Measurements from ENCODE around the gene NDUFB6. TPM values are rescaled to one million over a fixed set of nuclear protein-coding genes. Genes with fewer than 3 reads are reported as not detected.

Gene NDUFB6
- total RNA-seq, 1 experiment from 2014 or later: 56.1 TPM

DNA sequence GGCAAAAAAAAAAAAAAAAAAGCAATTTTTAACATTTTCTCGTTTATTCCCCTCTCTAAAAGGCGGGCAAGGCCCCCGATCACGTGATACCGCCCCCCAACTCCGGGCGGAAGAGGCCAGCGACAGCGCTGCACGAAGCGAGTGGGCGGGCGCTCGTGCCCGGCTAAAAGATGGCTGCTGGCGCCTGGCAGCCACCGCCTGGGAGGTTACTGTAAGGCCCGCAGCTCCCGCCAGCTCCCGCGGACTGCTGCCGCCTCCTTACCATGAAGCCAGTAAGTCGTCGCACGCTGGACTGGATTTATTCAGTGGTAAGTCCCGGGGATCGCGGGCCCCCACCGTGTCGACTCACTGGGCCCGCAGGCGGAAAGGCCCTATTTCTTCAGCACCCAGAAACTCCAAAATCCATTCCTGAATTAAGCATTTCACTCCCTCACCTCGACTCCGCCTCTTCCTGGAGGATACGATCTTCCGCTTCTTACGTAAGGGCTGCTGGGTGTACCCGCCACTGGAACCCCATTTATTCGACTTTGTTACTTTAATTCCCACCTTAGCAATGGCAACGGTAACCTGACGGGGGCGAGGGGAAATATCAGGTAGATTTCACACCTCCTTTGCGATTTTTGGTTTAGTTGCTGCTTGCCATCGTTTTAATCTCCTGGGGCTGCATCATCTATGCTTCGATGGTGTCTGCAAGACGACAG is 20.6 kb downstream of the NDUFB6 start, which contains the start of the genes SMIM27 and TOPORS:
Gene SMIM27, plus strand, starts transcription at position 156 of the 701 bp plus-strand sequence. Its CDS starts 108 bp downstream, at position 264.
Gene TOPORS, minus strand, starts transcription at position 415 of the 701 bp plus-strand sequence. Its CDS starts 150 bp downstream, at position 265.
- Mint-ChIP-seq H3K36me3 (ENCODE audit: insufficient read depth, unreplicated experiment) (peaks cover 26% of the 10 kb centered on the region), H3K27ac (ENCODE audit: low read depth, unreplicated experiment) (peak within 1 kb of the TSS; percentile 94), H3K4me1 (ENCODE audit: insufficient read depth, unreplicated experiment) (peaks cover 13% of the 10 kb centered on the region), H3K27me3 (ENCODE audit: insufficient read depth, unreplicated experiment) (no peaks in the 10 kb centered on the region), H3K4me3 (ENCODE audit: unreplicated experiment) (peak within 1 kb of the TSS; percentile 98), H3K9me3 (ENCODE audit: unreplicated experiment) (no peaks in the 10 kb centered on the region)
- TF ChIP-seq, protein P1, sequence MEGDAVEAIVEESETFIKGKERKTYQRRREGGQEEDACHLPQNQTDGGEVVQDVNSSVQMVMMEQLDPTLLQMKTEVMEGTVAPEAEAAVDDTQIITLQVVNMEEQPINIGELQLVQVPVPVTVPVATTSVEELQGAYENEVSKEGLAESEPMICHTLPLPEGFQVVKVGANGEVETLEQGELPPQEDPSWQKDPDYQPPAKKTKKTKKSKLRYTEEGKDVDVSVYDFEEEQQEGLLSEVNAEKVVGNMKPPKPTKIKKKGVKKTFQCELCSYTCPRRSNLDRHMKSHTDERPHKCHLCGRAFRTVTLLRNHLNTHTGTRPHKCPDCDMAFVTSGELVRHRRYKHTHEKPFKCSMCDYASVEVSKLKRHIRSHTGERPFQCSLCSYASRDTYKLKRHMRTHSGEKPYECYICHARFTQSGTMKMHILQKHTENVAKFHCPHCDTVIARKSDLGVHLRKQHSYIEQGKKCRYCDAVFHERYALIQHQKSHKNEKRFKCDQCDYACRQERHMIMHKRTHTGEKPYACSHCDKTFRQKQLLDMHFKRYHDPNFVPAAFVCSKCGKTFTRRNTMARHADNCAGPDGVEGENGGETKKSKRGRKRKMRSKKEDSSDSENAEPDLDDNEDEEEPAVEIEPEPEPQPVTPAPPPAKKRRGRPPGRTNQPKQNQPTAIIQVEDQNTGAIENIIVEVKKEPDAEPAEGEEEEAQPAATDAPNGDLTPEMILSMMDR (IDR thresholded peaks at IDR 0.05; ENCODE audit: unreplicated experiment): no peak
- intact Hi-C loops (cut with micrococcal nuclease): loop anchor here (1.0 kb wide), 1 partner anchor 20 kb away; no protein-coding TSS in a partner anchor
- DNase-seq (ENCODE audit: unreplicated experiment): peak; percentile 92
- BruUV-seq (replicated peaks): TSS peak; percentile 73
- CTCF ChIA-PET: interaction anchor here (0.6 to 4.4 kb wide), 5 partner anchors 12 to 173 kb away, joined by 3 to 23 read pairs (median 5); partner anchors contain the start of gene RIGI
- POLR2A ChIA-PET: interaction anchor here (0.7 to 6.8 kb wide), 14 partner anchors 8 to 607 kb away, joined by 3 to 74 read pairs (median 5); partner anchors contain the start of genes ACO1, DNAJA1, NDUFB6 and RIGI

DNA sequence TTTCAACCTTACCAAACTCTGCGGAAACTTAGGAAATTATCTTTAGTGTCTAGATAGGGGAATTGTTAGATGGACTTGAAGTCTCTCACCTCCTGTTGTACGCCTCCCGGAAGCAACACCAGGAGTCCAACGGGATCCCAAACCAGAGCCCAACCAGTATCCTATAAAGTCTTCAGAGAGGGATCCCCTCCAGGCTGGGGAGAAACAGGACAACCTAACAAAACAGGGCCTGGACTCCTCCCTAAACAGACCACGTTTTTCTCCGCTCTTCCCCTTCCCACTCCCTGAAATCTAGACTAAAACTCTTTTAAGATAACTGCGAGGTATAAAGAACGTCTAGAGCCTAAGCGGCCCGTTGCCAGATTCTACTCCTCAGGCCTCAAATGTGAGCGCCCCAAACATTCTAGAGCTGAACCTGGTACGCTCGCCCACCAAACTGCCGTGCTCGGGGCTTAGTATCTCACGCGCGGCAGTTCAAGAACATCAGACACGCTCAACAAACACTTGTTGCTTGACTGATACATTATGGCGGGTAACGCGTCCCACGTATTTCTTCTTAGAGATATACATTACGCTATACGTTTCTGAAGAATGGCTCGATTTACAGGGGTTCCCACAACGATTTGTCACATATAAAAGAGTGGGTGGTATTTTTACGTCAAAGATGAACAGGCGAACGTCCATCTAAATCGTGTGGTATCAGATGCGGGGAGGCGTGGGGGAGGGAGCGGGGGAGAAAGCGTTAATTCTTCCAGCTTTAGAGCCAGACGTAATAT is 21.5 kb downstream of the NDUFB6 start:
- Mint-ChIP-seq H3K27me3 (ENCODE audit: insufficient read depth, unreplicated experiment) (no peaks in the 10 kb centered on the region), H3K4me3 (ENCODE audit: unreplicated experiment) (peak overlapping the region; percentile 98), H3K27ac (ENCODE audit: low read depth, unreplicated experiment) (peak overlapping the region; percentile 94), H3K36me3 (ENCODE audit: insufficient read depth, unreplicated experiment) (peaks cover 35% of the 10 kb centered on the region), H3K4me1 (ENCODE audit: insufficient read depth, unreplicated experiment) (peaks cover 13% of the 10 kb centered on the region), H3K9me3 (ENCODE audit: unreplicated experiment) (no peaks in the 10 kb centered on the region)
- DNase-seq (ENCODE audit: unreplicated experiment): peak; percentile 61
- POLR2A ChIA-PET: interaction anchor here (0.6 to 6.8 kb wide), 22 partner anchors 7 to 608 kb away, joined by 3 to 74 read pairs (median 5); partner anchors contain the start of genes ACO1, DNAJA1, NDUFB6 and RIGI
- TF ChIP-seq, protein P1 (IDR thresholded peaks at IDR 0.05; ENCODE audit: unreplicated experiment): no peak
- CTCF ChIA-PET: interaction anchor here (0.8 to 4.4 kb wide), 6 partner anchors 13 to 172 kb away, joined by 3 to 23 read pairs (median 10); partner anchors contain the start of gene RIGI
- no TSS peak for BruUV-seq (replicated peaks)
- intact Hi-C loops (cut with micrococcal nuclease): loop anchor here (1.0 kb wide), 1 partner anchor 21 kb away; no protein-coding TSS in a partner anchor

DNA sequence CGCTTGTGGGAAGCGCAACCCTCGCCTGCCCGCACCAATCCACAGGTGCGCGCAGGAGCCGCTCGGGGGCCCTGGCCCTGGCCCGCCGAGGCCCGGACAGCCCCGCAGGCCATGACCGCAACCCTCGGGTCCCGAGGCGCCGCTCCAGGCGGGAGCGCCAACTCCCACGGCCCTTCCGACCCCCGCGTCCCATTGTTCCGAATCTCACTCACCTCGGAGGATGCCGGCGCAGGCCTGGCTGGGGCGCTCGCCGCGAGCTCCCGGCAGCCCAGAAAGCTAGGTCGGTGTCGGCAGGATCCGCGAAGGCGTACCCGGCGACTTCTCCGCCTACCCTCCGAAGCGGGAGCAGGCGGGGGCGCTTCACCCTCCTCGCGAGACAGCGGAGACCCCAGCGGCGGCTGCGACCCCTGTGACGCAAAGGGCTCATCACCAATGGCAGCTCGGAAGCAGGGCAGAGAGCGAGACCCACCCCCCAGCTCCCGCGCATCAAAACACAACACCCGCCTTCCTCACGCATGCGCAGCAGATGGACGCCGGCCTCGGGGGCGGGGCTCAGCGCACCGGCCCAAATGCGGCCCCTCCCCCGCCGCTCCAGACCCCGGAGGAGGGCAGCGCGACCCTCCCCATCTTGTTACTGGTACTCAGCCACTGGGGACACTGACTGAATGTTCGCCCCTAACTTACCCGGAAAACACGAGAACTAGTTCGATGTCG is 22.2 kb downstream of the NDUFB6 start:
- POLR2A ChIA-PET: interaction anchor here (0.7 to 6.8 kb wide), 14 partner anchors 8 to 478 kb away, joined by 3 to 74 read pairs (median 6); partner anchors contain the start of genes ACO1, DNAJA1, NDUFB6 and RIGI
- Mint-ChIP-seq H3K36me3 (ENCODE audit: insufficient read depth, unreplicated experiment) (peaks cover 39% of the 10 kb centered on the region), H3K4me1 (ENCODE audit: insufficient read depth, unreplicated experiment) (peaks cover 13% of the 10 kb centered on the region), H3K27ac (ENCODE audit: low read depth, unreplicated experiment) (peak overlapping the region; percentile 94), H3K4me3 (ENCODE audit: unreplicated experiment) (peak overlapping the region; percentile 98), H3K9me3 (ENCODE audit: unreplicated experiment) (no peaks in the 10 kb centered on the region), H3K27me3 (ENCODE audit: insufficient read depth, unreplicated experiment) (no peaks in the 10 kb centered on the region)
- CTCF ChIA-PET: interaction anchor here (0.8 to 4.4 kb wide), 7 partner anchors 12 to 172 kb away, joined by 3 to 23 read pairs (median 10); partner anchors contain the start of genes ACO1 and RIGI
- no TSS peak for BruUV-seq (replicated peaks)
- DNase-seq (ENCODE audit: unreplicated experiment): peak; percentile 86
- TF ChIP-seq, protein P1 (IDR thresholded peaks at IDR 0.05; ENCODE audit: unreplicated experiment): no peak
- intact Hi-C loops (cut with micrococcal nuclease): loop anchor here (1.0 kb wide), 1 partner anchor 24 kb away; the partner anchor contains the start of gene RIGI
